ENCODE results near the gene IFNL1.

- no peak for TF ChIP-seq CTCF (conservative IDR thresholded peaks at IDR 0.05; ENCODE audit: low read length)
- no peak for TF ChIP-seq EZH2phosphoT487 (IDR thresholded peaks at IDR 0.05; ENCODE audit: borderline replicate concordance, low read depth, low read length)
These were observed 29.8 kb downstream of the IFNL1 start for GRCh38 chr19:39325778-39326665.
